Fibroblast of mammary gland (primary cell): ENCODE measurements around the gene CALR3.

ENCODE experiments used
- DNase-seq: peaks from one replicate; pipeline ENCODE4 v3.0.0-alpha.2; 2010; ENCODE audit warnings: low read depth
- H3K4me3 ChIP-seq: 2 replicates; pipeline ENCODE4 v1.5.1; 2011; ENCODE audit warnings: low read depth, mild to moderate bottlenecking, low read length, moderate library complexity; ENCODE audit not compliant: control insufficient read depth
- CTCF ChIP-seq: conservative IDR thresholded peaks from 2 replicates; pipeline ENCODE4 v1.5.1; 2011; ENCODE audit warnings: low read depth, low read length, inconsistent platforms; ENCODE audit not compliant: control insufficient read depth, insufficient read depth

CALR3 gene

GRCh38 chr19:16524991-16525734, 29.2 kb upstream of the CALR3 start:
- no peak for DNase-seq
- H3K4me3 ChIP-seq = no peak overlapping the region
- TF ChIP-seq CTCF = no peak

- no peak for TF ChIP-seq CTCF
- DNase-seq = no peak
- no peak overlapping the region for H3K4me3 ChIP-seq
These were observed 26.8 kb upstream of the CALR3 start for GRCh38 chr19:16522559-16523377.

- no peak for DNase-seq
- H3K4me3 ChIP-seq = no peak overlapping the region
- TF ChIP-seq CTCF = no peak
These were observed 25.8 kb upstream of the CALR3 start for GRCh38 chr19:16521715-16522289.

- no peak for TF ChIP-seq CTCF
- no peak for DNase-seq
- H3K4me3 ChIP-seq = no peak overlapping the region
These were observed 25.1 kb upstream of the CALR3 start for GRCh38 chr19:16520986-16521624.

- H3K4me3 ChIP-seq = no peak overlapping the region
- no peak for DNase-seq
- TF ChIP-seq CTCF = no peak
These were observed 24.4 kb upstream of the CALR3 start for GRCh38 chr19:16520074-16520973.
